ENCODE measurements around the gene TRPM4. TPM values are rescaled to one million over a fixed set of nuclear protein-coding genes. Genes with fewer than 3 reads are reported as not detected.

TRPM4 gene
- total and polyA plus RNA-seq, 2 of the 13 experiments (the other 11 are each of a cell fraction or from before 2014, with no cell fraction given) = 1.9 to 4.3 TPM

GRCh38 chr19:49113762-49114629, 43.6 kb upstream of the TRPM4 start, which contains the start of gene LIN7B (continued):
- TF ChIP-seq HNF1A (IDR thresholded peaks at IDR 0.05; ENCODE audit: low read depth) (no peak), HNF1A (CRISPR knock-in tag; IDR thresholded peaks at IDR 0.05; ENCODE audit: borderline replicate concordance) (no peak), ZFX (CRISPR knock-in tag; IDR thresholded peaks at IDR 0.05; ENCODE audit: low read depth) (peak; percentile 71), CBFB (CRISPR knock-in tag; IDR thresholded peaks at IDR 0.05) (0 out of 2 replicates have a peak, but pooled peaks have one; percentile 34), ZNF709 (CRISPR knock-in tag; IDR thresholded peaks at IDR 0.05) (peak; percentile 66), SIN3B (IDR thresholded peaks at IDR 0.05; ENCODE audit: low read length) (no peak), MIXL1 (CRISPR knock-in tag; IDR thresholded peaks at IDR 0.05) (0 out of 2 replicates have a peak, but pooled peaks have one; percentile 15), NRL (CRISPR knock-in tag; IDR thresholded peaks at IDR 0.05; ENCODE audit: borderline replicate concordance) (peak; percentile 70; the same call in 1 of the 2 replicates), ZMYM3 (CRISPR knock-in tag; IDR thresholded peaks at IDR 0.05) (0 out of 2 replicates have a peak, but pooled peaks have one; percentile 42), NFYC (CRISPR knock-in tag; IDR thresholded peaks at IDR 0.05) (peak; percentile 71), THAP11 (CRISPR knock-in tag; IDR thresholded peaks at IDR 0.05) (no peak), BORCS8-MEF2B (CRISPR knock-in tag; IDR thresholded peaks at IDR 0.05) (peak; percentile 78; the same call in 1 of the 2 replicates), NFKB2 (CRISPR knock-in tag; IDR thresholded peaks at IDR 0.05; ENCODE audit: borderline replicate concordance) (peak; percentile 49; the same call in 1 of the 2 replicates), SP4 (CRISPR knock-in tag; IDR thresholded peaks at IDR 0.05) (peak; percentile 95), KDM2A (CRISPR knock-in tag; IDR thresholded peaks at IDR 0.05; ENCODE audit: borderline replicate concordance, low read depth) (peak; percentile 53), ZNF891 (CRISPR knock-in tag; IDR thresholded peaks at IDR 0.05) (peak; percentile 48; the same call in 1 of the 2 replicates)
- TF ChIP-seq, protein P1, sequence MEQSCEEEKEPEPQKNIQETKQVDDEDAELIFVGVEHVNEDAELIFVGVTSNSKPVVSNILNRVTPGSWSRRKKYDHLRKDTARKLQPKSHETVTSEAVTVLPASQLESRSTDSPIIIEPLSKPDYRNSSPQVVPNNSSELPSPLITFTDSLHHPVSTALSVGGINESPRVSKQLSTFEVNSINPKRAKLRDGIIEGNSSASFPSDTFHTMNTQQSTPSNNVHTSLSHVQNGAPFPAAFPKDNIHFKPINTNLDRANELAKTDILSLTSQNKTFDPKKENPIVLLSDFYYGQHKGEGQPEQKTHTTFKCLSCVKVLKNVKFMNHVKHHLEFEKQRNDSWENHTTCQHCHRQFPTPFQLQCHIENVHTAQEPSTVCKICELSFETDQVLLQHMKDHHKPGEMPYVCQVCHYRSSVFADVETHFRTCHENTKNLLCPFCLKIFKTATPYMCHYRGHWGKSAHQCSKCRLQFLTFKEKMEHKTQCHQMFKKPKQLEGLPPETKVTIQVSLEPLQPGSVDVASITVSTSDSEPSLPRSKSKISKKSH (CRISPR knock-in tag; IDR thresholded peaks at IDR 0.05; ENCODE audit: borderline replicate concordance) = no peak; the same call in 1 of the 2 replicates
- TF ChIP-seq, protein P2, sequence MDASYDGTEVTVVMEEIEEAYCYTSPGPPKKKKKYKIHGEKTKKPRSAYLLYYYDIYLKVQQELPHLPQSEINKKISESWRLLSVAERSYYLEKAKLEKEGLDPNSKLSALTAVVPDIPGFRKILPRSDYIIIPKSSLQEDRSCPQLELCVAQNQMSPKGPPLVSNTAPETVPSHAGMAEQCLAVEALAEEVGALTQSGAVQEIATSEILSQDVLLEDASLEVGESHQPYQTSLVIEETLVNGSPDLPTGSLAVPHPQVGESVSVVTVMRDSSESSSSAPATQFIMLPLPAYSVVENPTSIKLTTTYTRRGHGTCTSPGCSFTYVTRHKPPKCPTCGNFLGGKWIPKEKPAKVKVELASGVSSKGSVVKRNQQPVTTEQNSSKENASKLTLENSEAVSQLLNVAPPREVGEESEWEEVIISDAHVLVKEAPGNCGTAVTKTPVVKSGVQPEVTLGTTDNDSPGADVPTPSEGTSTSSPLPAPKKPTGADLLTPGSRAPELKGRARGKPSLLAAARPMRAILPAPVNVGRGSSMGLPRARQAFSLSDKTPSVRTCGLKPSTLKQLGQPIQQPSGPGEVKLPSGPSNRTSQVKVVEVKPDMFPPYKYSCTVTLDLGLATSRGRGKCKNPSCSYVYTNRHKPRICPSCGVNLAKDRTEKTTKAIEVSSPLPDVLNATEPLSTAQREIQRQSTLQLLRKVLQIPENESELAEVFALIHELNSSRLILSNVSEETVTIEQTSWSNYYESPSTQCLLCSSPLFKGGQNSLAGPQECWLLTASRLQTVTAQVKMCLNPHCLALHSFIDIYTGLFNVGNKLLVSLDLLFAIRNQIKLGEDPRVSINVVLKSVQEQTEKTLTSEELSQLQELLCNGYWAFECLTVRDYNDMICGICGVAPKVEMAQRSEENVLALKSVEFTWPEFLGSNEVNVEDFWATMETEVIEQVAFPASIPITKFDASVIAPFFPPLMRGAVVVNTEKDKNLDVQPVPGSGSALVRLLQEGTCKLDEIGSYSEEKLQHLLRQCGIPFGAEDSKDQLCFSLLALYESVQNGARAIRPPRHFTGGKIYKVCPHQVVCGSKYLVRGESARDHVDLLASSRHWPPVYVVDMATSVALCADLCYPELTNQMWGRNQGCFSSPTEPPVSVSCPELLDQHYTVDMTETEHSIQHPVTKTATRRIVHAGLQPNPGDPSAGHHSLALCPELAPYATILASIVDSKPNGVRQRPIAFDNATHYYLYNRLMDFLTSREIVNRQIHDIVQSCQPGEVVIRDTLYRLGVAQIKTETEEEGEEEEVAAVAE (CRISPR knock-in tag; IDR thresholded peaks at IDR 0.05; ENCODE audit: borderline replicate concordance) = peak; percentile 65; the same call in 1 of the 2 replicates

Measured in HepG2 (cell line).